Esophagus muscularis mucosa (tissue), 4 donors: ENCODE results near the gene BTBD9. TPM values are rescaled to one million over a fixed set of nuclear protein-coding genes. Genes with fewer than 3 reads are reported as not detected.

Experiments used
- DNase-seq: peaks from one replicate; pipeline ENCODE4 v3.0.0-alpha.2; 2017; ENCODE audit errors: extremely low spot score
- H3K27ac ChIP-seq, 4 donors: fragments of 200-600 bp; sonication (generic); replicated peaks in 1 of 4; 1 replicate in 3 of 4; 2 replicates in 1 of 4; pipeline ENCODE4 v1.5.1; 2016 to 2019; ENCODE audit warnings: mild to moderate bottlenecking in 1 of 4
- H3K27me3 ChIP-seq, 4 donors: fragments of 200-600 bp; sonication (generic); one replicate each; pipeline versions ENCODE4 v1.5.1 to v1.6.0; 2016 to 2019
- H3K36me3 ChIP-seq, 4 donors: fragments of 200-600 bp; sonication (generic); one replicate each; pipeline ENCODE4 v1.5.1; 2016 to 2019
- H3K4me1 ChIP-seq, 4 donors: fragments of 200-600 bp; sonication (generic); one replicate each; pipeline ENCODE4 v1.5.1; 2016 to 2019
- H3K4me3 ChIP-seq, 4 donors: fragments of 200-600 bp; sonication (generic); 1 replicate in 2 of 4; 2 replicates in 2 of 4; pipeline ENCODE4 v1.5.1; 2016 to 2019; ENCODE audit warnings: mild to moderate bottlenecking in 4 of 4, moderate library complexity in 1 of 4
- H3K9me3 ChIP-seq, 4 donors: fragments of 200-600 bp; sonication (generic); 1 replicate in 3 of 4; 2 replicates in 1 of 4; pipeline ENCODE4 v1.5.1; 2016 to 2019
- CTCF ChIP-seq, 3 experiments: fragments of 200-600 bp in 2 of 3; fragments of 450-650 bp in 1 of 3; sonication (generic) in 2 of 3; IDR thresholded peaks; one replicate each; pipeline ENCODE4 v1.5.1; 2017 to 2019; ENCODE audit warnings: antibody characterized with exemption in 3 of 3, mild to moderate bottlenecking in 2 of 3, moderate library complexity in 1 of 3
- EP300 ChIP-seq: sonication (generic); formaldehyde crosslinking; IDR thresholded peaks from one replicate; pipeline ENCODE4 v1.6.1; 2017; ENCODE audit warnings: antibody characterized with exemption
- POLR2A ChIP-seq: fragments of 450-650 bp; IDR thresholded peaks from one replicate; pipeline ENCODE4 v1.6.1; 2017; ENCODE audit warnings: antibody characterized with exemption, moderate library complexity, mild to moderate bottlenecking, low read depth
- POLR2AphosphoS5 ChIP-seq, 2 donors: sonication (generic); formaldehyde crosslinking; IDR thresholded peaks; one replicate each; pipeline ENCODE4 v1.6.1; 2017; ENCODE audit warnings: antibody characterized with exemption in 2 of 2
- WGBS: methylation state at CpG from one replicate; pipeline ENCODE4 v1.1.5; 2018; 5-methylcytosine and 5-hydroxymethylcytosine counted together
- intact Hi-C: fragments of 100-400 bp; cut with DNase I; formaldehyde crosslinking; loops from one replicate; pipeline ENCODE4 v1.15.1; 2023
- total RNA-seq, 4 donors: library from RNA; depleted of rRNA; stranded (reverse); fragments of >200 nt; gene quantifications; one replicate each; pipeline versions ENCODE4 v1.1.0 to v1.2.1, GENCODE V29; 2016

BTBD9 gene
- total RNA-seq, 4 donors from 2014 or later, result 9.4 to 14.1 (median 11.2) TPM

- TF ChIP-seq POLR2A, result no peak
- no peak for TF ChIP-seq POLR2AphosphoS5 (IDR thresholded peaks at IDR 0.05)
- no peak for TF ChIP-seq EP300
- no peak for TF ChIP-seq CTCF (IDR thresholded peaks at IDR 0.05)
- Histone ChIP-seq H3K9me3 (no peaks in the 10 kb centered on the region), H3K36me3 (no peaks in the 10 kb centered on the region), H3K27me3 (no peaks in the 10 kb centered on the region), H3K4me3 (no peak overlapping the region), H3K27ac (no peak overlapping the region), H3K4me1 (peaks cover 0 to 4% (median 2%) of the 10 kb centered on the region in 4 donors)
- intact Hi-C loops, result no loop called here
- 73% methylated on average over 2 of the region's 2 CpGs for WGBS
- DNase-seq, result no peak
Measured at GRCh38 chr6:38483526-38483925, 156.2 kb downstream of the BTBD9 start.

- no peaks in the 10 kb centered on the region for H3K9me3 ChIP-seq
- WGBS, result 55% methylated on average over 1 of the region's 1 CpG
Measured at GRCh38 chr6:38482466-38482865, 157.3 kb downstream of the BTBD9 start.

GRCh38 chr6:38481851-38482250, 157.9 kb downstream of the BTBD9 start:
- no peaks in the 10 kb centered on the region for H3K36me3 ChIP-seq
- H3K4me1 ChIP-seq, result peaks cover 0 to 4% (median 2%) of the 10 kb centered on the region in 4 donors
- TF ChIP-seq POLR2A (no peak), CTCF (IDR thresholded peaks at IDR 0.05) (no peak), POLR2AphosphoS5 (IDR thresholded peaks at IDR 0.05) (no peak), EP300 (no peak)
- no peak for DNase-seq
- no peaks in the 10 kb centered on the region for H3K9me3 ChIP-seq
- no peak overlapping the region for H3K4me3 ChIP-seq
- no peak overlapping the region for H3K27ac ChIP-seq
- intact Hi-C loops, result no loop called here
- H3K27me3 ChIP-seq, result no peaks in the 10 kb centered on the region
- WGBS, result 72% methylated on average over 4 of the region's 4 CpGs

More at GRCh38 chr6:38482466-38482865, 157.3 kb downstream of the BTBD9 start:
- DNase-seq, result no peak
- TF ChIP-seq POLR2A (no peak), EP300 (no peak), POLR2AphosphoS5 (IDR thresholded peaks at IDR 0.05) (no peak), CTCF (IDR thresholded peaks at IDR 0.05) (no peak)
- H3K4me1 ChIP-seq, result peaks cover 0 to 4% (median 2%) of the 10 kb centered on the region in 4 donors
- no peaks in the 10 kb centered on the region for H3K27me3 ChIP-seq
- H3K4me3 ChIP-seq, result no peak overlapping the region
- H3K27ac ChIP-seq, result no peak overlapping the region
- no peaks in the 10 kb centered on the region for H3K36me3 ChIP-seq
- intact Hi-C loops, result no loop called here

- H3K4me1 ChIP-seq, result peaks cover 0 to 10% (median 2%) of the 10 kb centered on the region in 4 donors
- no peak for TF ChIP-seq CTCF (IDR thresholded peaks at IDR 0.05)
- no peak for TF ChIP-seq EP300
- TF ChIP-seq POLR2AphosphoS5 (IDR thresholded peaks at IDR 0.05), result no peak
- TF ChIP-seq POLR2A, result no peak
- 85% methylated on average over 5 of the region's 5 CpGs for WGBS
Measured at GRCh38 chr6:38481211-38481836, 158.4 kb downstream of the BTBD9 start.

GRCh38 chr6:38480036-38480435, 159.7 kb downstream of the BTBD9 start:
- no peak overlapping the region for H3K4me3 ChIP-seq
- no peak for DNase-seq
- TF ChIP-seq CTCF (IDR thresholded peaks at IDR 0.05), result no peak
- TF ChIP-seq EP300, result no peak
- no peak for TF ChIP-seq POLR2AphosphoS5 (IDR thresholded peaks at IDR 0.05)
- TF ChIP-seq POLR2A, result no peak
- intact Hi-C loops, result no loop called here
- 84% methylated on average over 4 of the region's 4 CpGs for WGBS
- peaks cover 0 to 10% (median 2%) of the 10 kb centered on the region in 4 donors for H3K4me1 ChIP-seq
- H3K27me3 ChIP-seq, result no peaks in the 10 kb centered on the region
- no peaks in the 10 kb centered on the region for H3K9me3 ChIP-seq
- no peaks in the 10 kb centered on the region for H3K36me3 ChIP-seq
- H3K27ac ChIP-seq, result no peak overlapping the region

More at GRCh38 chr6:38481211-38481836, 158.4 kb downstream of the BTBD9 start:
- Histone ChIP-seq H3K9me3 (no peaks in the 10 kb centered on the region), H3K36me3 (no peaks in the 10 kb centered on the region), H3K4me3 (no peak overlapping the region), H3K27me3 (no peaks in the 10 kb centered on the region), H3K27ac (no peak overlapping the region)
- intact Hi-C loops, result no loop called here
- DNase-seq, result no peak
